ENCODE data around the gene TLE5.
"Not testable (repeated sequence)": the region's sequence is repeated elsewhere in the genome, so short reads cannot be mapped to it uniquely, and the experiment has no call there.

DNA sequence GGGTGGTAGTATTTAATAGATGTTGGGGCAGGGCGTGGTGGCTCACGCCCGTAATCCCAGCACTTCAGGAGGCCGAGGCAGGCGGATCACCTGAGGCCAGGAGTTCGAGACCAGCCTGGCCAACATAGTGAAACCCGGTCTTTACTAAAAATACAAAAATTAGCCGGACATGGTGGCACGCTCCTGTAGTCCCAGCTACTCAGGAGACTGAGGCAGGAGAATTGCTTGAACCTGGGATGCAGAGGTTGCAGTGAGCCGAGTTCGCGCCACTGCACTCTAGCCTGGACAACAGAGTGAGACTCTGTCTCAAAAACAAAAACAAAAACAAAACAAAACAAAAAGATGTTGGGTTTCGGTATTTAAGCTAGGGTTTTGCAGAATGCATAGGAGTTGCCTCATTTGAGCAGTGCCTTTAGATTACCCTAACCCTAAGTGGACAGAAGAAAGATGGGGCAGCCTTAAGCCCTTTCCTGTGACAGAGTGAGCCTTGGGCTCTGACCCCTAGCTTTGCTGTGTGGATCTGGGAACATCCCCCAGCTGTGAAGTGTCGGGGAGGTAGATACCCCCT lies 25.2 kb downstream of the TLE5 start:
- TF ChIP-seq, protein P1, sequence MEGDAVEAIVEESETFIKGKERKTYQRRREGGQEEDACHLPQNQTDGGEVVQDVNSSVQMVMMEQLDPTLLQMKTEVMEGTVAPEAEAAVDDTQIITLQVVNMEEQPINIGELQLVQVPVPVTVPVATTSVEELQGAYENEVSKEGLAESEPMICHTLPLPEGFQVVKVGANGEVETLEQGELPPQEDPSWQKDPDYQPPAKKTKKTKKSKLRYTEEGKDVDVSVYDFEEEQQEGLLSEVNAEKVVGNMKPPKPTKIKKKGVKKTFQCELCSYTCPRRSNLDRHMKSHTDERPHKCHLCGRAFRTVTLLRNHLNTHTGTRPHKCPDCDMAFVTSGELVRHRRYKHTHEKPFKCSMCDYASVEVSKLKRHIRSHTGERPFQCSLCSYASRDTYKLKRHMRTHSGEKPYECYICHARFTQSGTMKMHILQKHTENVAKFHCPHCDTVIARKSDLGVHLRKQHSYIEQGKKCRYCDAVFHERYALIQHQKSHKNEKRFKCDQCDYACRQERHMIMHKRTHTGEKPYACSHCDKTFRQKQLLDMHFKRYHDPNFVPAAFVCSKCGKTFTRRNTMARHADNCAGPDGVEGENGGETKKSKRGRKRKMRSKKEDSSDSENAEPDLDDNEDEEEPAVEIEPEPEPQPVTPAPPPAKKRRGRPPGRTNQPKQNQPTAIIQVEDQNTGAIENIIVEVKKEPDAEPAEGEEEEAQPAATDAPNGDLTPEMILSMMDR (IDR thresholded peaks at IDR 0.05), result not testable (repeated sequence)
- not testable (repeated sequence) for TF ChIP-seq EP300 (IDR thresholded peaks at IDR 0.05)

Measured in tibial nerve (tissue), 4 donors.